IMR-90 (cell line): Measurements from ENCODE around the gene VDR. TPM values are rescaled to one million over a fixed set of nuclear protein-coding genes. Genes with fewer than 3 reads are reported as not detected.

Experiments
- MAFK ChIP-seq: IDR thresholded peaks from 2 replicates; pipeline ENCODE4 v1.6.1; 2012; ENCODE audit warnings: low read depth, low read length, improper control_type of control experiment
- polyA plus RNA-seq, 3 experiments: library from polyadenylated mRNA; depleted of rRNA; stranded (reverse); fragments of >200 nt; gene quantifications; 2 replicates each; pipeline ENCODE4 v1.2.3, GENCODE V29; 2012; ENCODE audit warnings: low replicate concordance in 1 of 3
- total RNA-seq: library from RNA; depleted of rRNA; stranded (reverse); fragments of >200 nt; gene quantifications from 2 replicates; pipeline ENCODE4 v1.2.3, GENCODE V29; 2012
- TF ChIP-seq, protein P1 (sequence below): fragments of 150-350 bp; IDR thresholded peaks from 2 replicates; pipeline ENCODE4 v1.6.1; 2017; ENCODE audit warnings: mild to moderate bottlenecking, antibody characterized with exemption, low read length, low read depth
- TF ChIP-seq, protein P2 (sequence below): fragments of 150-350 bp; IDR thresholded peaks from 2 replicates; pipeline ENCODE4 v1.6.1; 2016; ENCODE audit warnings: low read depth, mild to moderate bottlenecking, low read length, moderate library complexity, borderline replicate concordance

Gene VDR
- total and polyA plus RNA-seq, 2 of the 4 experiments (the other 2 are of a cell fraction), result 5.4 to 8.5 TPM

DNA sequence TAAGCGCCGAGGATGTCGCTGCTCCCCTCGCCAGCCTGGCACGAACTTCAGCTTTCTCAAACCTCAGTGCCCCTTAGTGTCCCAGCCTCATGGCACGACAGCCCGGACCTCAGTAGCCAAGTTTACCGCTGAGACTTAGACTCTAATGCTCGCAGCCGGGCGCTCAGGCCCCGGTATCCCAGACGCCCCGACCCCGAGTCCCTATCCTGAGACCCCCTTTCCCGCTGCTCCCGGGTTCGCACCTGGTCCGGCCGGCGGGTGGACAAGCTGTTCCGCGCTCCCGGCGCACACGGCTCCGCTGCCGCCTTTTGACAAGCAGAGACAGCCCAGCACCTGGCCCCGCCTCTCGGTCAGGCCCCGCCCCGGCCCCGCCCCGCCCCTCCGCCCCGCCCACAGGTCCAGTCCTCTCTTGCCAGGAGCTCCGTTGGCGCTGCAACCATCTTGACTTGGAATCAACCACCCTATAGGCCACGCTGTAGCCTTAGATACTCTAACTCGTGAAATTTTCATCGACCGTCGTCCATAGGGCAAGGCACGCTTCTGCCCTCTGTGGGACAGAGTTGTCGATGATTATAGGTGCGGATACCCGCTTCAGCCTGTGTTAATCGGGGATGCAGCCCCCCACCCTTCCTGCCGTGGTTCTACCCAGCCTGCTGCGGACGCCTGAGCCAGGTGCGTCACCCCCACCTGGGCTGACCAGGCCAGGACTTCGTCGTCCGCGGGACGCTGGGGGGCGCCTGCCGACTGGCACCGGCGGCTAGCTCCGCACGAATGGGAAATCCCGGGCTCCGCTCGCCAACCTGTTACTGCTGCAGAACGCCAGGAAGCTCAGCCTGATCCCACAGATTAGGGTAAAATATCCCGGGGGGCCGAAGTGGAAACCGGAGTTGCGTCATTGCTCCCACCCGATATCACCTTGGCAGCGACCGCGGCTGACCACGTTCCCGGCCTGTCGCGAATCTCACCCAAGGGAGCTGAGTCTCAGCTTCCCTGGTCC lies at the start of gene VDR (continued):
- TF ChIP-seq MAFK, result no peak
- TF ChIP-seq, protein P1, sequence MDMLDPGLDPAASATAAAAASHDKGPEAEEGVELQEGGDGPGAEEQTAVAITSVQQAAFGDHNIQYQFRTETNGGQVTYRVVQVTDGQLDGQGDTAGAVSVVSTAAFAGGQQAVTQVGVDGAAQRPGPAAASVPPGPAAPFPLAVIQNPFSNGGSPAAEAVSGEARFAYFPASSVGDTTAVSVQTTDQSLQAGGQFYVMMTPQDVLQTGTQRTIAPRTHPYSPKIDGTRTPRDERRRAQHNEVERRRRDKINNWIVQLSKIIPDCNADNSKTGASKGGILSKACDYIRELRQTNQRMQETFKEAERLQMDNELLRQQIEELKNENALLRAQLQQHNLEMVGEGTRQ, result no peak
- TF ChIP-seq, protein P2, sequence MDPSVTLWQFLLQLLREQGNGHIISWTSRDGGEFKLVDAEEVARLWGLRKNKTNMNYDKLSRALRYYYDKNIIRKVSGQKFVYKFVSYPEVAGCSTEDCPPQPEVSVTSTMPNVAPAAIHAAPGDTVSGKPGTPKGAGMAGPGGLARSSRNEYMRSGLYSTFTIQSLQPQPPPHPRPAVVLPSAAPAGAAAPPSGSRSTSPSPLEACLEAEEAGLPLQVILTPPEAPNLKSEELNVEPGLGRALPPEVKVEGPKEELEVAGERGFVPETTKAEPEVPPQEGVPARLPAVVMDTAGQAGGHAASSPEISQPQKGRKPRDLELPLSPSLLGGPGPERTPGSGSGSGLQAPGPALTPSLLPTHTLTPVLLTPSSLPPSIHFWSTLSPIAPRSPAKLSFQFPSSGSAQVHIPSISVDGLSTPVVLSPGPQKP, result no peak
